Mucosa of descending colon (tissue), 3 donors: Measurements from ENCODE around the gene MVB12B. TPM values are rescaled to one million over a fixed set of nuclear protein-coding genes. Genes with fewer than 3 reads are reported as not detected.

ENCODE experiments used
- ATAC-seq: fragments of 200-7000 bp; cut with Tn5 transposase; one replicate; pipeline ENCODE4 v1.9.1; 2020; ENCODE audit warnings: mild to moderate bottlenecking, moderate library complexity
- DNase-seq, 3 donors: peaks; one replicate each; pipeline ENCODE4 v3.0.0-alpha.2; 2020
- H3K36me3 ChIP-seq: fragments of 200-600 bp; one replicate; pipeline ENCODE4 v1.8.0; 2021; ENCODE audit warnings: low read depth, mild to moderate bottlenecking
- H3K4me1 ChIP-seq: fragments of 200-600 bp; one replicate; pipeline ENCODE4 v1.8.0; 2021; ENCODE audit warnings: low read depth, mild to moderate bottlenecking
- H3K4me3 ChIP-seq: fragments of 200-600 bp; one replicate; pipeline ENCODE4 v1.8.0; 2021; ENCODE audit warnings: mild to moderate bottlenecking
- H3K9me3 ChIP-seq: fragments of 200-600 bp; one replicate; pipeline ENCODE4 v1.8.0; 2021; ENCODE audit warnings: mild to moderate bottlenecking
- CTCF ChIP-seq: fragments of 200-600 bp; IDR thresholded peaks from one replicate; pipeline ENCODE4 v1.8.0; 2022; ENCODE audit warnings: antibody characterized with exemption, mild to moderate bottlenecking
- intact Hi-C, 2 donors: fragments of 100-400 bp; cut with DNase I in 1 of 2; cut with micrococcal nuclease in 1 of 2; formaldehyde crosslinking; loops; one replicate each; pipeline versions ENCODE4 v1.11.0 to v1.11.1; 2022; cut with DNase I, micrococcal nuclease
- total RNA-seq, 3 donors: library from RNA; stranded (reverse); fragmentation: NEBNext Ultra II Directional in 2 of 3; extraction: Animal tissue kit (Norgen Biotek cat#: 25700) in 2 of 3; gene quantifications; one replicate each; pipeline versions ENCODE4 v1.2.1 to v1.2.4, GENCODE V29; 2021 to 2023
- donor health status: DM: no; HTN: no; CAD: no; lungs with moderate emphysema.
- donor health status: DM: no; HTN: no; CAD: no.
- donor health status: DM: no; HTN: yes; CAD: no.

The MVB12B gene
- total RNA-seq, 3 donors from 2014 or later = 16.8 to 26.4 (median 21.6) TPM

- no peak for TF ChIP-seq CTCF
- Histone ChIP-seq H3K36me3 (no peaks in the 10 kb centered on the region), H3K4me1 (peaks cover 3% of the 10 kb centered on the region), H3K9me3 (no peaks in the 10 kb centered on the region), H3K4me3 (no peak overlapping the region)
- DNase-seq (no peak), ATAC-seq (no peak)
- intact Hi-C loops = no loop called here
These were observed 91.1 kb downstream of the MVB12B start for GRCh38 chr9:126417684-126418083.

DNA sequence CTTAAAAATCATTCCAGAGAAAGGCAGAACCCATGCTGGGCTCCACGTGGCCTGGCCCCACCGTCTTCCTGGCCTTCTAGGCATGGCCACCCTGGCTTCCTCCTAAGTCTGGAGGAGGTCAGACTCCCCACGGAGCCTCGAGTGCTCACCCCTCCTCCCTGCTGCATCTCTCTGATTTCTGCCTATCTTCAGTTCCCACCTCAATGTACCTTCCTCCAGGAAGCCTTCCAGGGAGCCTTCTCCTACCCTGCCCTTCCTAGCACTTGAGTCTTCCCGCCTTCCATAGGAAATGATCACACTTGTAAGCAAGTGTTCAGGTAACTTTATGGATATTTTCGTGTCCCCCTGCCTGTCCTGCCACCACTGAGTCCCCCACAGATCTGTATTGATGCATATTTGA is 92.0 kb downstream of the MVB12B start:
- DNase-seq = no peak
- Histone ChIP-seq H3K4me3 (no peak overlapping the region), H3K9me3 (no peaks in the 10 kb centered on the region), H3K4me1 (peaks cover 3% of the 10 kb centered on the region), H3K36me3 (no peaks in the 10 kb centered on the region)
- TF ChIP-seq CTCF = no peak
- intact Hi-C loops = no loop called here
- no peak for ATAC-seq

GRCh38 chr9:126419475-126419874 is 92.8 kb downstream of the MVB12B start:
- DNase-seq = no peak
- Histone ChIP-seq H3K4me1 (peaks cover 3% of the 10 kb centered on the region), H3K4me3 (no peak overlapping the region), H3K36me3 (no peaks in the 10 kb centered on the region), H3K9me3 (no peaks in the 10 kb centered on the region)
- TF ChIP-seq CTCF = no peak
- intact Hi-C loops = no loop called here
- no peak for ATAC-seq

DNA sequence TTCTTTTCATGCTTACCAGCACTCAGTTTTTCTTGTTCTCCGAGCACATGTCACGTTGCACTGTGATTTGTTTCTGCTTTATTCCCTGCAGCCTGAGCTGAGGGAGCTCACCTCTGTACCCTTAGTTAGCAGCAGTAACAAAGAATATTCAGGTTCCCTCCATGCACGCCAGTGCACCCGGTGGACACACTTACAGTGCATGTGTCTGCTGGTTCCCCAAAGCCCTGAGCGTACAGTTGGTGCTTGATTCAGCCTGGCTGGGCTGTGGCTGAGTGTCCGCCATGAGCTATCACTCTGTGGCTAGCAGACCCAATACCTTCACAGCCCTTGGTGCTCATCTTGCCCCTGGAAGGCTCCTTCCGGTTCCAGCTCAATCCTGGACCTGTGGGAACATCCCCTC is 93.5 kb downstream of the MVB12B start:
- Histone ChIP-seq H3K36me3 (no peaks in the 10 kb centered on the region), H3K9me3 (no peaks in the 10 kb centered on the region), H3K4me1 (peaks cover 3% of the 10 kb centered on the region), H3K4me3 (no peak overlapping the region)
- no peak for TF ChIP-seq CTCF
- intact Hi-C loops = no loop called here
- DNase-seq (no peak), ATAC-seq (no peak)

GRCh38 chr9:126420643-126421564 is 94.3 kb downstream of the MVB12B start:
- intact Hi-C loops = no loop called here
- ATAC-seq = peak; percentile 48
- no peak overlapping the region for H3K4me3 ChIP-seq

More at GRCh38 chr9:126420643-126421564, 94.3 kb downstream of the MVB12B start:
- TF ChIP-seq CTCF = no peak
- H3K36me3 ChIP-seq = no peaks in the 10 kb centered on the region
- no peak for DNase-seq
- H3K4me1 ChIP-seq = peaks cover 3% of the 10 kb centered on the region
- H3K9me3 ChIP-seq = no peaks in the 10 kb centered on the region
